Skin epidermis (tissue), 12 donors: ENCODE data around the gene GOLGA3.
"Not testable (repeated sequence)": the region's sequence is repeated elsewhere in the genome, so short reads cannot be mapped to it uniquely, and the experiment has no call there.

Experiments
- H3K27ac ChIP-seq, 21 experiments: fragments of 200-600 bp; sonication (generic) in 11 of 21; one replicate each; pipeline ENCODE4 v1.5.0; 2020; ENCODE audit warnings: mild to moderate bottlenecking in 3 of 21, inconsistent platforms in 2 of 21, moderate library complexity in 2 of 21
- H3K4me3 ChIP-seq, 7 experiments: fragments of 200-600 bp; sonication (generic) in 2 of 7; one replicate each; pipeline ENCODE4 v1.5.0; 2020; ENCODE audit warnings: inconsistent platforms in 2 of 7, mild to moderate bottlenecking in 2 of 7, moderate library complexity in 1 of 7

The GOLGA3 gene

GRCh38 chr12:132848521-132848920 lies 19.9 kb upstream of the GOLGA3 start:
- H3K27ac ChIP-seq, result no peak overlapping the region
- no peak overlapping the region for H3K4me3 ChIP-seq

- no peak overlapping the region for H3K27ac ChIP-seq
Measured at GRCh38 chr12:132847363-132848356, 19.0 kb upstream of the GOLGA3 start.

DNA sequence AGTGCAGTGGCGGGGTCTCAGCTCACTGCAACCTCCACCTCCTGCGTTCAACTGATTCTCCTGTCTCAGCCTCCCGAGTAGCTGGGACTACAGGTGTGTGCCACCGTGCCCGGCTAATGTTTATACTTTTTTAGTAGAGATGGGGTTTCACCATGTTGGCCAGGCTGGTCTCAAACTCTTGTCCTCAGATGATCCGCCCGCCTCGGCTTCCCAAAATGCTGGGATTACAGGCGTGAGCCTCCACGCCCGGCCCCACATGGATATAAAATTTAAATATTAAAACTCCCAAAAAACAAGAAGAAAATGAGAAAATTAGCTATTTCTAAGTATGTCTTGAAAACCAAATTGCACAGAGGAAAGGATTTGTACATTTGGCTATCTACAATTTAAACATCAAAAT lies 16.0 kb upstream of the GOLGA3 start:
- H3K4me3 ChIP-seq, H3K27ac ChIP-seq: not testable (repeated sequence)

More at GRCh38 chr12:132847363-132848356, 19.0 kb upstream of the GOLGA3 start:
- H3K4me3 ChIP-seq, result no peak overlapping the region

DNA sequence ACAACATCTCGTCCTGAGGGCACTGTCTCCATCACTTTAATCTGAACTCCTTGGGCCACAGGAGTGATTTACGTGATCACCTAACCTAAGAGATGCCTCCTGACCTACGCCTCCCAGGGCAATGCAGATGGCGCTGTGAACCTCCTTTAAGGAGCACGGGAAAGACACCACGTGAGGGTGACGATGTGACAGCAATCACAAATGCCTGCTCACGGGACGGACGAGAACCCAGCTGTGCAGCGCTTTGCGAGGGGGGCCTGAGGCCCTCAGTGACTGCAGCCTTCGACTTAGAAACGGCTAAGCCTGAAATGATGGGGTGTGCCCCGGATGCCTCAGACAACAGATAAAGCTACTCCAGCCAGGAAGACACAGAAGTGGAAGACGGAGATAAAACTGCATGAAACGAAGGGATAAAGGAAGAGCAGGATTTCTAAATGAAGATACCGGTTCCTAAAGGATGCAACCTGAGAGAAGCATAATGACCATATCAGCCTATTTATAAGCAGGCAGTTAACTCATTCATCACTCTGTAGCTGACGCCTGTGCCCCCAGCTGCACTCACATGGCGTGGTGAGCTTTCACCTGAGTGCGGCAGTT lies 13.9 kb upstream of the GOLGA3 start:
- no peak overlapping the region for H3K4me3 ChIP-seq
- H3K27ac ChIP-seq, result no peak overlapping the region

GRCh38 chr12:132841151-132841550 lies 12.5 kb upstream of the GOLGA3 start:
- Histone ChIP-seq H3K27ac (no peak overlapping the region), H3K4me3 (no peak overlapping the region)

DNA sequence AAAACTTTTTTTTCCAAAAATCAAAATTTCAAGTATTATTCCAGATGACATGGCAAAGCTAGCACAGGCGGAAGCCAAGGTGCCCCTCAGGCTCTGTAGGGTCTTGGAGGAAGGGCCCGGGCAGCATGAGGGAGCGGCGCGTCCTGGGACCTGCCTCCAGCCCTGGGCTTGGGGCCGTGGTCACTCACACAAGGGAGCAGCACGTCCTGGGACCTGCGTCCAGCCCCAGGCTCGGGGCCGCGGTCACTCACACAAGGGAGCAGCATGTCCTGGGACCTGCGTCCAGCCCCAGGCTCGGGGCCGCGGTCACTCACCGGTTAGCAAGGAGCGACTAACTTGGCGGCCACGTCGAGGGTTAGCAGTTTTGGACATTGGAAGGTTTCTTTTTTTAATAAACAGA lies 11.9 kb upstream of the GOLGA3 start:
- Histone ChIP-seq H3K27ac (no peak overlapping the region), H3K4me3 (no peak overlapping the region)

DNA sequence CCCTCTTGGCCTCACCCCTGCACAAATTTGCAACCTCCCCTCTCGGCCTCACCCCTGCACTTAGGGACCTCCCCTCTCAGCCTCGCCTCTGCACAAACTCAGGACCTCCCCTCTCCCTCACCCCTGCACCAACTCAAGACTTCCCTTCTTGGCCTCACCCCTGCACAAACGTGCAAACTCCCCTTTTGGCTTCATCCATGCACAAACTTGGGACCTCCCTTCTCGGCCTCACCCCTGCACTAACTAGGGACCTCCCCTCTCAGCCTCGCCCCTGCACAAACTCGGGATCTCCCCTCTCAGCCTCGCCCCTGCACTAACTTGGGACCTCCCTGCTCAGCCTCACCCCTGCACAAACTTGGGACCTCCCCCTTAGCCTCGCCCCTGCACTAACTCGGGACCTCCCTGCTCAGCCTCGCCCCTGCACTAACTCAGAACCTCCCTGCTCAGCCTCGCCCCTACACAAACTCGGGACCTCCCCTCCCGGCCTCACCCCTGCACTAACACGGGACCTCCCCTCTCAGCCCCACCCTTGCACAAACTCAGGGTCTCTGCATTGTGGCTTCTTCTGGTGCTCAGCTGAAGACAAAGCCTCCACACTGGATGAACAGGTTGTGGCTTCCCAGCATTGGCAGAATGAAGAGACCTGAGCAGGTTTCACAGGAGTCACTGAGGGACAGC lies 11.0 kb upstream of the GOLGA3 start:
- no peak overlapping the region for H3K27ac ChIP-seq

GRCh38 chr12:132838410-132839080 lies 9.9 kb upstream of the GOLGA3 start:
- Histone ChIP-seq H3K27ac (peak overlapping the region in 7 of 21 experiments; percentile 1 to 69 (median 33)), H3K4me3 (no peak overlapping the region)

More for the DNA sequence above, 11.0 kb upstream of the GOLGA3 start:
- no peak overlapping the region for H3K4me3 ChIP-seq

DNA sequence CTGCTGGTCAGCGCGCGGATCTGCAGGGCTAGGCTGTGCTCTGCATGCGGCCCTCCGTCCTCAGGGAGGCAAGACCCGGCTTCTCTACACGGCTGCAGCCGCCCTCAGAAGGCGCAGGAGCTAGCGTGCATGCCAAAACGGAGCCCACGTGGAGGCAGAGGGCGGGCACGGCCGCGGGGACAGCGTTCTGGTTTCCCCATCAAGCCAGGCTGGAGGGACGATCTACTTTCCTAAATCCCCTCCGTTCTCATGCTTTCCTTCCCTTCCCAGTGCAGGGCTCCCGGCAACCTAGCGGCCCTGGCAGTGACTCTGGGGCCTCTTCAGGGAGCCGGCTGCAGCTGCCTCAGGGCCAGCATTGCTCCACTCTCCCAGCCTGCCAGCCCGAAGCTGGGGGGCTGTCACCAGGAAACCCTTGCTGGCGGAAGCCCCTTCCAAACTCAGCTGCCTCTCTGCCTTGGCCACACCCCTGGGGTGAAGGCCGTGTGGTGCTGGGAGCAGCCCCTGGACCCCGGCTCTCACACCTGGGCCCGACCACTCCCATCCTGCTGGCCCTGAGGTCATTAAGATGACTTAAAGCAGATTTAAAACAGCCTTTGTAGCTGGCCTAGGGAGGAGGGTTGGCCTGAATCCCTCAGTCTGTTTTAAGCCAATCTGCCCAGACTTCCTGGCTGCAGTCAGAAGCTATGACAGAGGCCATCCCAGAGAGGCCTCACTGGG lies 9.2 kb upstream of the GOLGA3 start:
- H3K27ac ChIP-seq, result peak overlapping the region in 7 of 21 experiments; percentile 1 to 69 (median 33)
- H3K4me3 ChIP-seq, result no peak overlapping the region

- H3K27ac ChIP-seq, result no peak overlapping the region
Measured at GRCh38 chr12:132836795-132837331, 8.2 kb upstream of the GOLGA3 start.

DNA sequence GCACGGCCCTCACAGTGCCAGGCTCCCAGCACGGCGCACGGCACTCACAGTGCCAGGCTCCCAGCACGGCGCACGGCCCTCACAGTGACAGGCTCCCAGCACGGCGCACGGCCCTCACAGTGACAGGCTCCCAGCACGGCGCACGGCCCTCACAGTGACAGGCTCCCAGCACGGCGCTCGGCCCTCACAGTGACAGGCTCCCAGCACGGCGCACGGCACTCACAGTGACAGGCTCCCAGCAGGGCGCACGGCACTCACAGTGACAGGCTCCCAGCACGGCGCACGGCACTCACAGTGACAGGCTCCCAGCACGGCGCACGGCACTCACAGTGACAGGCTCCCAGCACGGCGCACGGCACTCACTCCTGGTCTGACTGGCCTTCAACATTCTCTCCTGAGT lies 7.6 kb upstream of the GOLGA3 start:
- H3K4me3 ChIP-seq, H3K27ac ChIP-seq: not testable (repeated sequence)

More at GRCh38 chr12:132836795-132837331, 8.2 kb upstream of the GOLGA3 start:
- no peak overlapping the region for H3K4me3 ChIP-seq

GRCh38 chr12:132835076-132836025 lies 6.7 kb upstream of the GOLGA3 start:
- Histone ChIP-seq H3K27ac (no peak overlapping the region), H3K4me3 (no peak overlapping the region)

DNA sequence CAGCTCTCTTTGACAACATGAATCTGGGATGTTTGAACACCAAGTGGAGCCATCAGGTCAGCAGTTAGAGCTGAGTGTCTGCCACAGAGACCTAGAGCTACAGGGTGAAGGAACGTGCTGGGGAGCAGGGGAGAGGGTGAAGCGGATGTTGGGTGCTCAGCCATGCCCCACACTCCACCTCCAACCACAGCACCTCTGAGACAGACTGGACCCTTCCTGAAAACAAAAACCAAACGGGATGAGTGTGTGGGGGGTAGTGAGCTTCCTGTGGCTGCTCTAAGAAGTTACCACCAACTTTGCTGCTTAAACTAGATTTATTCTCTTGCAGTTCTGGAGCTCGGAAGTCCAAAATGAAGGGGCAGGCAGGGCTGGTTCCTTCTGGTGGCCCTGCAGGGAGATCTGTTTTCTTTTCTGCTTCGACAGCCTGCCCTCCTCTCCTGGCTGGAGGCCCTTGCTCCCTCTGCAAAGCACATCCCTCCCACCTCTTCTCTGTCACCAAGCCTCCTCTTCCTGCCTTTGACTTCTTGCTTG lies 5.6 kb upstream of the GOLGA3 start:
- Histone ChIP-seq H3K27ac (peak overlapping the region in 5 of 21 experiments; percentile 16 to 65 (median 58)), H3K4me3 (no peak overlapping the region)

DNA sequence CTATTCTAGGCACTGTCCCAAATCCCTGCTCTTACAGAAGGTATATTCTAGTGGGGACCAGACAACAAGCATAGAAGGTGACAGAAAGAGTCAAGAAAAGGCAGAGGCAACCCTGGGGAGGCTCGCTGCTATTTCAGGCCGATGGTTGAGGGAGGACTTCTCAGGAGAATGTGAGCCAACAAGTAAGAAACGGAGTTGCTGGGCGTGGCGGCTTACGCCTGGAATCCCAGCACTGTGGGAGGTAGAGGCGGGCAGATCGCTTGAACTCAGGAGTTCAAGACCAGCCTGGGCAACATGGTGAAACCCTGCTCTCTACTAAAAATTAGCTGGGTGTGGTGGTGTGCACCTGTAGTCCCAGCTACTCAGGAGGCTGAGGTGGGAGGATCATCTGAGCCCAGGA lies 4.7 kb upstream of the GOLGA3 start:
- no peak overlapping the region for H3K4me3 ChIP-seq
- H3K27ac ChIP-seq, result peak overlapping the region in 1 of 21 experiments; percentile 58

- no peak overlapping the region for H3K4me3 ChIP-seq
- H3K27ac ChIP-seq, result no peak overlapping the region
Measured at GRCh38 chr12:132831771-132832170, 3.1 kb upstream of the GOLGA3 start.

GRCh38 chr12:132827763-132828703 lies 636 bp downstream of the GOLGA3 start:
- peak overlapping the region; percentile 93 to 100 (median 100) for H3K27ac ChIP-seq
- H3K4me3 ChIP-seq, result peak overlapping the region; percentile 70 to 99 (median 96)
